ENCODE measurements around the gene ZNF831. TPM values are rescaled to one million over a fixed set of nuclear protein-coding genes. Genes with fewer than 3 reads are reported as not detected.

The ZNF831 gene
- total RNA-seq, 1 donor from 2014 or later: 0.41 TPM

DNA sequence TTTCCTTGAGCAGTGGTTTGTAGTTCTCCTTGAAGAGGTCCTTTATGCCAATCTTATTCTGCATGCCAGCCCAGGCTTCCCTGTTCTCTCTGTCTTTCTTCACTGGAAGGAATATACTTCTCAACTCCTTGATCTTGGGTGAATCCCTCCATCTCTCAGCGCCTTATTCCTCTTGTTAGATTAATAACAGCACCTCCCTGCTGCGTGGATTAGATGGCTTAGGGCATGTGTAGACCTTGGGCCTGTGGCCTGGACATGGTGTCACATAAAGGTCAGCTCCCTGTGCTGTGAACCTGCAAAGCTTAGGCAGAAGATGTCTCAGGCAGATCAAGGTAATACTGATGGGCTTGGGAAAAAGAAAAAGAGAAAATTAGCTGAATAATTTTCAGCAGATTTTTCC, 18.3 kb downstream of the ZNF831 start:
- no peak for DNase-seq

GRCh38 chr20:59182401-59183044, 18.9 kb downstream of the ZNF831 start:
- peak; percentile 24 for DNase-seq

- DNase-seq: no peak
These were observed 20.1 kb downstream of the ZNF831 start for GRCh38 chr20:59183751-59184150.

- DNase-seq: no peak
These were observed 21.3 kb downstream of the ZNF831 start for GRCh38 chr20:59184880-59185447.

- no peak for DNase-seq
These were observed 22.2 kb downstream of the ZNF831 start for GRCh38 chr20:59185809-59186208.

GRCh38 chr20:59190466-59190865, 26.8 kb downstream of the ZNF831 start:
- DNase-seq: no peak

DNA sequence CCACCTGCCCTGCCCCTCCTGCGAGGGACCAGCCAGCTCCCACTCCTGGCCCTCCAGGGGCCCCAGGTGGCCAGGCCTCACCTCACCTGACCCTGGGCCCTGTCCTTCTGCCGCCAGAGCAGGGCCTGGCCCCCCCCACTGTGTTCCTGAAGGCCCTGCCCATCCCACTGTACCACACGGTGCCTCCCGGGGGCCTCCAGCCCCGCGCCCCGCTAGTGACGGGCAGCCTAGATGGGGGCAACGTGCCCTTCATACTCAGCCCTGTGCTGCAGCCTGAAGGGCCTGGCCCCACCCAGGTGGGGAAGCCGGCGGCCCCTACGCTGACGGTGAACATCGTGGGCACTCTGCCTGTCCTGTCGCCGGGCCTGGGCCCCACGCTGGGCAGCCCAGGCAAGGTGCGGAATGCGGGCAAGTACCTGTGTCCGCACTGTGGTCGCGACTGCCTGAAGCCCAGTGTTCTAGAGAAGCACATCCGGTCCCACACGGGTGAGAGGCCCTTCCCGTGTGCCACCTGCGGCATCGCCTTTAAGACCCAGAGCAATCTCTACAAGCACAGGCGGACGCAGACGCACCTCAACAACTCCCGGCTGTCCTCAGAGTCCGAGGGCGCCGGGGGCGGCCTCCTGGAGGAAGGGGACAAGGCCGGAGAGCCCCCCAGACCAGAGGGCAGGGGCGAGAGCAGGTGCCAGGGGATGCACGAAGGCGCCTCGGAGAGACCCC, 27.6 kb downstream of the ZNF831 start:
- no peak for DNase-seq

- DNase-seq: no peak
These were observed 28.3 kb downstream of the ZNF831 start for GRCh38 chr20:59191756-59192532.

GRCh38 chr20:59192533-59192896, 28.9 kb downstream of the ZNF831 start:
- DNase-seq: no peak

DNA sequence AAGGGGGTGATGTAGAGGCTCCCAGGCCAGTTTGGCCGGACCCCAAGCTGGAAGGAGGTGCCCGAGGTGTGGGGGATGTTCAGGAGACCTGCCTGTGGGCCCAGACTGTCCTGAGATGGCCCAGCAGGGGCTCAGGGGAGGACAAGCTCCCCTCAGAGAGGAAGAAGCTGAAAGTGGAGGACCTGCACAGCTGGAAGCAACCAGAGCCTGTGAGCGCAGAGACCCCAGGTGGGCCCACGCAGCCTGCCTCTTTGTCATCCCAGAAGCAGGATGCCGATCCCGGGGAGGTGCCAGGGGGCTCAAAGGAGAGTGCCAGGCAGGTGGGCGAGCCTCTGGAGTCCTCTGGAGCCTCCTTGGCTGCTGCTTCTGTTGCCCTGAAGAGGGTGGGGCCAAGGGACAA, 29.7 kb downstream of the ZNF831 start:
- no peak for DNase-seq

- no peak for DNase-seq
These were observed 30.7 kb downstream of the ZNF831 start for GRCh38 chr20:59194023-59194935.

GRCh38 chr20:59195316-59195993, 31.8 kb downstream of the ZNF831 start:
- DNase-seq: no peak

GRCh38 chr20:59204165-59204894, 40.7 kb downstream of the ZNF831 start:
- no peak for DNase-seq

GRCh38 chr20:59205044-59205443, 41.4 kb downstream of the ZNF831 start:
- no peak for DNase-seq

DNA sequence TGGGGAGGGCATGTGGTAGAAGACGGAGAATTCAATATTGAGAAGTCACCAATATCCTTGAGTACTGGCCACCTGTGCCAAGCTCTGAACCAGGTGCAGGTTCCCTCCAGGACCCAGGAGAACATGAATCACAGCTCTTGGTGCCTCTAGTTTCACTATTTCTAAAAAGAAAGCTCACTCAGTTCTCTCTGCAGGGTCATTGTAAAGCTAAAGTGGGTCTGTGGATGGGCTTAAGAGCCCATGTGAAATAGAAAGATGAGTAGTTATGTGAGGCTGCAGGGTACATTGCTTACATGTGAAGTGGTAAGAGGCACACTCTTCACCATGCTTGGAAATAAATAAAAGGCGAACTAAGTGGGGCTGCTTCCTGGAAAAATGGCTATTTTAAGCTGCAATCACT, 43.6 kb downstream of the ZNF831 start:
- DNase-seq: no peak

DNA sequence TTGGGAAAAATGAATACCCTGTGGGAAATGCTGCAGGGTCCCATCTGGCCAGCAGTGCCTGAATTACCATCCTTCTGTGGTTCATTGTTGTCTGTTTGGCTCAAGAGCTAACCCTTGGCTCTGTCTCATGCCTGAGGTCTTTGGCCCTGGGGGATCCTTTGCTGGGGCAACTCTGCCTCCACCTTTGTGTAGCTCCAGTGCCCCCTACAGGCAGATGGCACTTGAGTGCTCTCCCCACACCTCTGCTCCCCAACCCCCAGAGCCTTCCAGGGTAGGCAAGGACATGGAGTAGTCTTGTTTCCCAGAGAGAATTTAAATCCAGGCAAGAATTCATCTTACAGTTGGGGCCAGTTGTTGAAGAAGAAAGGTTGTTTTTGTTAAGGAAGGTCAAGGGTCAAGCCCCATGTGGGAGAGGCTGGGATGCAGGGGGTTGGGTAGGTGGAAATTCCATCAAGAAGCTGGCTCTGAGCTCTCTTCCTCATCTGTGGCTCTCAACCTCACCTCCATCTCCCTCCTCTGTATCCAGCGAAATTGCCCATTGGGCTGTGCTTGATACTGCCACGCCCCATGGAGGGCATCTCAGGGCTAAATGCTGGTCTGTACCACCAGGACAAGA, 44.2 kb downstream of the ZNF831 start:
- peak; percentile 14 for DNase-seq

DNA sequence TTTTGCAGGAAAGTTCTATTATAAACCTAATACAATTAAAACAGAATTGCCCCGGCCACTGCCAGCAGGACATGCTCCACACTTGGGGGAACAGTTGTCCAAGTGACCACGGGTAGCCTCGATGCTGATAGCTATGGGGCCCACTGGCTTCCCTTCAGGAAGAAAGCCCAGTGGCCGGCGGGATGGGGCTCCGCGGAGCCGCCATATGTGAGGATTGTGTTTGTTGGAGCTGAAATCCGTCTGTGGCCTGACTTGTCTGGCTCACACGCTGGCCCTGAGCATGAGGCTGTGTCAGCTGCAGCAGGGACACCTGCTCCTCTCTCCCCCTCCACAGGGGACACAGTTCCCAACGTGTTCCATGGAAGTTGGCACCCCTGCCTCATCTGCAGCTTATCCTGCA, 46.6 kb downstream of the ZNF831 start:
- DNase-seq: no peak

- no peak for DNase-seq
These were observed 47.7 kb downstream of the ZNF831 start for GRCh38 chr20:59211208-59211765.

DNA sequence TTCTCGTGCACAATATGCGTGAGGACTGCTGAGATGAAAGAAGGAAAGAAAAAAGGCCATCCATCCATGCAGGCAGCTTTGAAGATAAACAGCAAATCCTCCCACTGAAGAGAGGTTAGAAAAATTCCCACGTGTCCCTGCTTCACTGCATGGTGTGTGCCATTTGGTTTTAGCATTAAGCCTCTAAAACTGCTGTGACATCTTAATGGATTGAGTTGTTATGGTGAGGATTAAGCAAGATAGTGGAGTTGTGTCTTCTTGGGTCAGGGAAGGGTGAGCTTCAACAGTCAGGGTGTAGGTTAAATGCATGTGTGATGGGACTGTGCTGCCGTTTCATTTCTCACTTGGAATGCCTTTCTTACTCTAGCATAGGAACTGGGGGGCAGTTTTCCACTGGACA, 50.5 kb downstream of the ZNF831 start:
- no peak for DNase-seq

Measured in tongue (tissue), 2 donors.